ENCODE measurements around the gene HOXD10.

Gene HOXD10

DNA sequence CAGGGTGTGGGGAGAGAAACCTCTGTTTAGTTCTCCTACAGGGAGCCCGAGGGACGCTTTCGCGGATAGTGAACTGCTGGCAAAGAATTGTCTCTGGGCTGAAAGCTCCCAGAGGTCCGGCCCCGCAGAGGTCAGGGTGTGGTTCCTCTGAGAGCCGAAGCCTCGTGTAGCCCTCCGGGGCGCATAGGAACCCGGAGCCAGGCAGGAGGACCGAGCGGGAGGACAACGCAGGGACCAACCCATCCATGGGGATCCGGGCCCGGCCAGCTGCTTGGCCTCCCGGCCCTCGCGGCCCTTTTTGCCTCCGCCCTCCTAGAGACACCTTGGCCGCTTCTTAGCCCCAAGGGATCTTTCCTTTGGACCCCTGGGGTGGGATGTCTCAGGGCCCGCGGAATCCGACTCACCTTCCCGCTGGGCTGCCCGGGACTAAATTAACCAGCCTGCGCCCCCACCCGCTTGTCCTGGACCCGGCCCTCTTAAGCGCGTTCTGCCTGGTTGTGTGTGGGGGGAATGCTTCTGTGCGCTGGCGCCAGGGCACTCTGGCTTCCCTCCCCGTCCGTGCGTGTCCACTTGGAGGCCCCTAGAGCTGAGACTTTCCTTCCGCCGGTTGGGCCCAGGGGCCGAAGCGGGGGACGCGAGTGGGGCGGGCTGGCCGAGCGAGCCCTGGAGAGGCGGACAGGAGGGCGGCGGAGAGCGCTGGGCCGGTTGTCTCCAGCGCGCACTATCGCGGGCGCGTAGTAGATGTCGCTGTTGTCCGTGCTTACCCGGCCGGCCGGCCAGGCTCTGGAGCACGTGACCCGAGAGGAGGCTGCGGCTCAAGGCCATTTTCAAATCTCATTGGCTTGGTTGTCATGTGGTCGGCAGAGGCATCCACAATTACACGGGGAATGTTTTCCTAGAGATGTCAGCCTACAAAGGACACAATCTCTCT is at the start of gene HOXD10:
HOXD10 (plus strand) TSS at position 896 of the 931 bp plus-strand sequence. CDS start 56 bp downstream, outside the sequence.
- FAIRE-seq, result no peak

DNA sequence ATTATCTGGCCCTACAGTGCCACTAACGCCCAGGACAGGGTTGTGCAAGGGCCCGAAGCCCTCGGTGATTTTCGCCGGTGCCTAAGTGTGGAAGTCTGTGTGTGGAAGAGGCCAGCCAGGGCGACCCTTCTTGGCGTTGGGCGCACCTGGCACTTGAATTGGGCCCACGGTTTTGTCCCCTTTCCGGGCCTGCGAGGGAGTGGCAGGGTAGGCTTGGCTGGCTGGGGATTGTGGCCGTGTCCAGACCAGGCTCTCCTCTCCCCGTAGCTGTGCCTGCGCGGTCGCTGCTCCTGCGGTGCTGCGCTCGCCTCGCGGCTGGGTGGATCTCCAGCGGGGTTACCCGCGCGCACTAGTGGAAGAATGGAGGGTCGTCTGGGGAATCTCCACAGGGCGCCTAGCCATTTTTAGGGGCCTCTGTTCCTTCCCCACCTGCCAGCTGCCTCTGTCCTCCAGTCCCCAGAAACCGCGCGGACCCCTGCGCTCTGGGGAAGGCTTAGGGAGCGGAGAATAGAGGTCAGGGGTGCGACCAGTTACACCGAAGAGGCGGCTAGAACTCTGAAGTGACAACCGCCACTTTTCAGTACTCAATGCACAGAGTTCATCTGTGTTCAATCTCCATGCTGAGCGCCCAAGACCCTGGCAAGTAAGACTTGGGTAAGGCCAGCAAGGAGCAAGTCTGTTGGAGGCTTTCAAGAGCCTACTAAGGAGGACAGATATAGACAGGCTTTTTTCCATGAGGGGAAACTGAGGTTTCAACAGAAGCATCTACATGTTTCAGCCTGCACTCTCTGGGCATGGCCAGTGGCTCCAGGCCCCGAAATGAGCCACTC is 48.8 kb upstream of the HOXD10 start:
- FAIRE-seq, result no peak

DNA sequence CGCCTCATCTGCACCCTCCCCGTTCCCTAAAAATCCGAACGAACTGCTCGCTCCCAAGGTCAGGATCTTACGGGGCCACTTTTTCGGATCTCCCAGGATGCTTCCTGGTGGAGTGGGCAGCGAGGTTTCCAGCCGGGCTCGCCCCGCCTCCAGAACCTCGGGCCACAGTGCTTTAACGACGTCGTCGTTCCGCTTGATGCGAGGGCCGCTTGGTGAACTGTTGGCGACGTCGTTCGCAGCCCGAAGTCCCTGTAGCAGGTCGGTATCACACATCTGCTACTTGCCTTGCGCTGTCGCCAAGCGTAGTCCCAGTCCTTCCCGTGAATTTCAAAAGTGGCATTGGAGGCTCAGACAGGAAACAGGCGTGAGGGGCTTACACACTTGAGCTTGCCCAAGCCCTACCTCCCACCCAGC is 48.2 kb upstream of the HOXD10 start:
- FAIRE-seq, result no peak

DNA sequence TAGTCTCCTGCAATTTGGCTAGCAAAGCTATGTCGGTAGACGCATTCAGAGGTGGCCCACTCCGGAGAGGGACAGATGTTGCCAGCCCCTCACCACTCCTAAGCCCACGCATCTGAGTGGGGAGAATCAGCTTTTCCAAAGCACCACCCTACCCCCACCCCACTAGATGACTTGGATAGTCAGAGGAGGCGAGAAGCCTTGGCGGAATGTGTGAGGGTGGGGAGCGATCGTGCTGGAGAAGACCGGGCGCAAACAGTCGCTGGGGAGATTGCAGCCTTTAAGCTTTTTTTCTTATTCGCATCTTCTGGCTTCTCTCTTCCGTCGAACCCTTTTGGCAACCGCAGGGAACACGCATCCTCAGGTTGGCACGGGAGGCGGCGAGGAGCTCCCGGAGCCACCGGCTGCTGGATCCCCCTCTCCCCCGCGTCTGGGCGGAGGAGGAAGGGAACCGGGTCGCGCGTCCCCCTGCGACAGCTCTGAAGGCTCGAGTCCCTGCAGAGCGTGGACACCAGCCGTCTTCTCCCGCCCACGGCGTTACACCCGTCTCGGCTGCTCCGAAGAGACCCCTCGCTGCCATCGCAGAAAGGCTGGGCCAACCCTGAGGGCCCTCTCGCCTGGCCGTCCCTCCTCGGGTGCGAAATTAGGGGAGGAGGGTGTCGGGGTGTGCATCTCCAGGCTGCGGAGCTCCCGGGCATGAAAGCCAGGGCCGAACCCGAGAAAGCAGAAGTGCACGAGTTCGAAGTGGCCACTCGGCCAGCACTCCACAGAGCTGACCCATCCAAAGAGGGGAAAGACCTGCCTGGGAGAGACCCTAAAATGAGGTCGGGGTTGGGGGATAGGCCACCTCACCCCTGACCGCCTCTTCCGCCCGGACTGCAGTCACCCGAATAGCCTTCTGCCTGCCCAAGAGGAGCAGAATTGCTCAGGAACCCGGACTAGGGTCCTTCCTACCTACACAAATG is 45.0 kb upstream of the HOXD10 start:
- FAIRE-seq, result no peak

DNA sequence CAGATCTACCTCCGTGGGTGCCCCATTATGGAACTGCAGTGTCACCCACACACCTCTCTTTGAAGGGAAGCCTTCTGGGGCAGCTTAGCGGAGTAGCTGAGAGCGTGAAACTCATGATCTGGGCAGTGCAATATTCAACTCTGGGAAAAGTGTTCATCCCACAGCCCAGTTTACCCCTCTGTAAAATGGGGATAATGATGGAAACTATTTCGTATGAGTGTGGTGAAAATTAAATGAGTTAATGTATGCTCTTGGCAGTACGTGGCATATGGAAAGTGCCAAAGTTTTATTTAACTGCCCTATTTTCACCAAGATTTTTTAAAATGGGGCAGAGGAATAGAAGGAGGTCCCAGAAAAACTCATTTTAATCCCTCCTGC is 44.3 kb upstream of the HOXD10 start:
- FAIRE-seq, result no peak

DNA sequence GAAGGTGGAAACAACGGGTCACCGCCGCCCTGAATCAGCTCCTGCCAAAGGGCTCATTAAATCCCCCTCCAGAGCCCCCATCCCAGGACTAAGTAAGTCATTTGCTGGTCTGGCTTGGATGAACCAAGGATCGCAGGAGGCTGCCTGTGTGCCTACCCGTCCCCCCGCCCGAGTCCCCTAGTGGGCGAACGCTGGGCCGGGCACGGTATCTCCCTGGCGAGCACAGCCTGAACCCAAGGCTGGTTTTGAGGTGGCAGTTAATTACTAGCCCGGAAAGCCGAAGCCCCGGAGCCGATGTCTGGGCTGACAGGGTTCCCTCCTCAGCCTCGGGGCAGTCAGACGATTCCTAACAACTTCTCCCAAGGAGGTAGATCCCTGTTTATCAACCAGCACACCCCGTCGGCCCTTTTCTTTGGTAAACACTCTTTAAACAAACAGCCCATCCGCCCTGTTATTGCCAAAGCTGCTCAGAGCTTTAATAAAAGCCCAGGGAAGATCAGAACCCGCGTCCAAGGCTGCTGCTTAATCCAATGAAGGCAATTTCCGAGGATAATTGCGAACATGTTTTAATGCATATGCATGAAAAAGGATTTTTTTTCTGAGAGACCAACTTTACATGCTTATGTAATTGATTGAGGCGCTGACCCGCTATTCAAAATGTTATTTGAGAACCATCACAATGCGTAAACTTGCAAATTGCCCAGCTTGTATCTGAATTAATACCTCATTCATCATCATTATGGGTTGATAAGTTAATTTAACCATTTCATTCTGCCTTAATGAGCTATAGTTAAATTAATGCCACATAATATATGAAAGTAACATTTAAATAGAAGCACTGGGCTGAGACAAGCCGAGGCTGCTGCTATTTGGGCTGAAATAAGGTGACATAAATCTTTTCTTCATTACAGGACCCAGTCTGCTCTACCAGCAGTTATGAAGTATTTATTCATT is 43.4 kb upstream of the HOXD10 start:
- FAIRE-seq, result no peak

DNA sequence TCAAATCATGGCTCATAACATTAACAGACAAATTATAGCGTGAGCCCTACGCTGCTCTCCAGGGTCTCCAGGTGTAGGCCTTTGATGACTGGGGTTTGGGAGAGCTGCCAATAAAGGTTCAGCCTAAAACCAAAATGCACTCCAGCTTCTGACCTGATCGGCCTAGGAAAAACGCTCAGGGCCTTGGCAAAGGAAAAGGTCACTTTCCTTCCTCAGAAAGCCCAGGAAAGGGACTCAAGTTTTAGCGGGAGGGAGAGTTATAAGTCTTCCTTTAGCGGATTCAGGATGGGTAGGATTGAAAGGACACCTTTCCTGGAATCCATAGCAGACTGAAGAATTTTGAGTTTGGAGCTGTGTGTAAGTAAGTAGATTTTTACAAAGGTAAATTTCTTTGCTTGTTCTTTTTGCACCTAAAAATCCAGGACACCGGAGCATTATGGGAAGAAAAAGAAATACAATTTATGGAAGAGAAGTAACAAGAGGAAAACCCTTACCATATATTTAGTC is 41.6 kb upstream of the HOXD10 start:
- no peak for FAIRE-seq

DNA sequence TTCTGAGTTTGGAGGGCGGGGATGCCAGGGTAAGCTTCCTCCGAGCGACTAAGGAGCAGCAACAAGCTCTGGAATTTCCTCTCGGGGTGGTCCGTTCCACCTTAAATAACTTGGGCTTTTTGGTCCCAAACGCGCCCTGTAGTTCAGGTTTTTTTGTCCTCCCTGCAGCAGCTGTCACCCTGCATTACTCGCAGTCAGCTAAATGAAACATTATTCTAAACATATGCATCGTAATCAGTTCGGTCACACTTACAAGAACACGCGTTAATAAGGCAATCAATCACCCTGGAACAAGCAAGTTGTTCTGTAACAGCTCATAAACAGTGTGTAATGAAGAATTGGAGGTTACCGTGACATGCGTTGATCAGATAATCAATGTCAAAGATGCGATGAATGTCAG is 41.1 kb upstream of the HOXD10 start:
- no peak for FAIRE-seq

DNA sequence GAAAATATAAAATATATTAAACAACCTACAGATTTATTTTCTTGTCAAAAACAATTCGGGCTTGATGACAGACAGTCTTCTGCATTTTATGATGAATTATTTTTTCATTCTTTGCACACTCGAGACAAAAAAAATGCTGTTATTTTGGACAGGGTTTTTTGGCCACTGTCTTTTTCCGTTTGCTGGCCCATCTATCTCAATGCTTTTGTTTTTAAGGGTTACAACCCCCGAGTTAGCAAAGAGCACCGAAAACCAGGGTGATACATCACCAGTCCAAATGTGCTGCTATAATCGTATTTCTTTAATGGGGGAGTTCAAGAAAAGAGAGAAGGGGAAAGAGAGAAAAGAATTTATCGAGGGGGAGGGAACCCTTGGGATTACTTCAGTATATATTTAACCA is 40.5 kb upstream of the HOXD10 start:
- no peak for FAIRE-seq

DNA sequence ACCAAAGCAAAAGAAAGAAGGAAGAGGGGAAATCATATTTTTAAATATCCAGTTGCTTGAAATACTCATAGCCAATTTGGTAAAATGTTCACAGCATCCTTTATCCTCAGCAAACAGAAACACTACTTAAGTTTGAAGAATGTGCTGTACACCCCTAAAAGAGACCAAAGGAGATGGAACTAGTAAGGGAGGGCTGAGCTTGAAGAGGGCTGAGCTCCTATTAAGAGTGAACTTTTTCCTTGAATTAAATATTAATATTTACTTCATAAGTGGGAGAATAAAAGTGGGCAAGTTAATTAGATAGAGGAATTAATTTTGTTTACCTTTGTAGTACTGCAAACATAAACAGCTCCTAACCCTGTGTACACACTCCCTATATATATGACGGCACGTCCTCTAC is 39.8 kb upstream of the HOXD10 start:
- FAIRE-seq, result no peak

DNA sequence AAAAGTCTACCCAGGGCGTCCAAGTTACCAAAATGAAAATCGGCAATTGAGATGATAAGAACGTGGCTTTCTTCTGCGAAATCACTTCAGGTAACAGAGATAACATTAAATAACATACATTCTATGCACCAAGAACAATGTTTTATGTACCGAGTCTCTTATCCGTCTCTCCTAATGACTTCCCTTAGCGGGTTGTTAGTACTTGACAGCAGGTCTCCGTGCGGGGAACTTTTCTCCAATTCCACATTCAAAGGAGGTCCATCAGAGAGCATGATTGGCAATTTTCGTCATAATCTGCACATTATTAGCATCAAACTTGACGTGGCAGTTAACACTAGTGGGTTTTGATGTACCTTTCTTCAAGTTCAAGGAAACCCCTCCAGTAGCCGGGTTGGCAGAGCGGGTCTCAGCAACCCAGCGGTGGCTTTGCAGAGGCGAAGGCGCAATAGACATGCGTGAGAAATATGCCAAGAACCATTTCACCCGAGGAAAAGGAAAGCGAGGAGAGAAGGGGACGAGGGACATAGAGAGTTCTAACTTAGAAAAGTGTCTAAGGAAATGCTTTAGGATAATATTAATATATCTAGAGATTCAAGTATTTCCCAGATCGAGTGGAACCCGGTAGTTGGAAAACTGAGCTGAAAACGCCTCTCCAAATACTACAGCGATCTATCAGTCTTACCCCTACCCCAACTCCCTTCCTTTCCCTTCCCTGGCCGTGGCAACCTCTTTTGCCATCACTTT is 37.9 kb upstream of the HOXD10 start:
- FAIRE-seq, result no peak

DNA sequence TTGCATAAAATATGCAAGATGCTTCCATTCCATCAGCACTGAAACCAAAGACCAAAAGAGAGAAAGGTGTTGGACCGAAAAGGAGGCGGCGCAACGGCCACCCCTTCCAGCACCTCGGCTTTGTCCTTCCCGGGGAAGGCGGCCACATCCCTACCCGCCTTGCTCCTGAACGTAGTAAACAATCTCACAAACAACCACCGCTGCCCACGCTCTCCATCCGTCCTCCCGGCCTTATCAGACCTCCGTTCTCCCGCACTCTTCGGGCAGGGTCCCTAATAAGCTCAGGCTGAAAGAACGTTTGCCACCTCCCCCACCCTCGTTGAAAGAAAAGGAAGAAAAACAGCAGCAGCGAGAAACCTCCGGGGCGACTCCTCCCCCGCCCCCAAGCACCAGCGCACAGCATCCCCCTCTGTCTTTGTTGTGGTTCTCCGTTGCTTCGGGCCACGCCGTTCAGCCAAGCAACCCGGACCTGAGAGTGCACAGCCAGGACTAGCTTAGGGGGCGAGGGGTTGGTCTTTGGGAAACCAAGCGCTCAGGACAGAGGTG is 37.2 kb upstream of the HOXD10 start:
- FAIRE-seq, result no peak

DNA sequence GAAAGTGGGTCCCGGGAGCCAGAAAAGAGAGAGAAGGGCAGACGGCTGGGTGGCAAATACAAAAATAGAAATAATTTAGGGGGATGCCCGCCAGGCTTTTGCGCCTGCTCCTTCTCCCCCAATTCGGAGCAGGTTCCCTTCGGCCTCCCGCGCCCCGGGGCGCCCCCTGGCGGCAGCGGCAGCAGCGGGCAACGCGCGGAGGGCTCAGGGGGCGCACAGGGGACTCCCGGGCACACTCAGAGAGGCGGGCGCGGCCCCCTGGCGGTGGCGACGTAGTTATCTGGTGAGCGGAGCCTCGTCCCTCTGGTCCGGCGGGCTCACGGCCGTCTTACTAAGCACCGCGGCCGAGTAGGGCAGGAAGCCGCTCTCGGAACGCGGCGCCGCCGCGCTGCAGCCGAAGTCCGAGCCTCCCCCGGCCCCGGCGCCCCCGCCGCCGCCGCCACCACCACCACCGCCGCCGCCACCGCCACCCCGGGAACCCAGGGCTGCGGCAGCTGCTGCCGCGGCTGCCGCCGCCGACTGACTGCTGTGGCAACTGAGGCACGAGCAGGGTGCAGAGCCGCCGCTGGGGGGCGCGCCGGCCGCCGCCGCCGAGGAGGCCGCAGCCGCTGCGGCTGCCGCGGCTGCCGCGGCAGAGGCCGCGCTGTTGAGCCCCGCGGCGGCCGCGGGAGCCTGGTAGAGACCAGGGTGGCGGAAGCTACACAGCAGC is 36.6 kb upstream of the HOXD10 start:
- no peak for FAIRE-seq

DNA sequence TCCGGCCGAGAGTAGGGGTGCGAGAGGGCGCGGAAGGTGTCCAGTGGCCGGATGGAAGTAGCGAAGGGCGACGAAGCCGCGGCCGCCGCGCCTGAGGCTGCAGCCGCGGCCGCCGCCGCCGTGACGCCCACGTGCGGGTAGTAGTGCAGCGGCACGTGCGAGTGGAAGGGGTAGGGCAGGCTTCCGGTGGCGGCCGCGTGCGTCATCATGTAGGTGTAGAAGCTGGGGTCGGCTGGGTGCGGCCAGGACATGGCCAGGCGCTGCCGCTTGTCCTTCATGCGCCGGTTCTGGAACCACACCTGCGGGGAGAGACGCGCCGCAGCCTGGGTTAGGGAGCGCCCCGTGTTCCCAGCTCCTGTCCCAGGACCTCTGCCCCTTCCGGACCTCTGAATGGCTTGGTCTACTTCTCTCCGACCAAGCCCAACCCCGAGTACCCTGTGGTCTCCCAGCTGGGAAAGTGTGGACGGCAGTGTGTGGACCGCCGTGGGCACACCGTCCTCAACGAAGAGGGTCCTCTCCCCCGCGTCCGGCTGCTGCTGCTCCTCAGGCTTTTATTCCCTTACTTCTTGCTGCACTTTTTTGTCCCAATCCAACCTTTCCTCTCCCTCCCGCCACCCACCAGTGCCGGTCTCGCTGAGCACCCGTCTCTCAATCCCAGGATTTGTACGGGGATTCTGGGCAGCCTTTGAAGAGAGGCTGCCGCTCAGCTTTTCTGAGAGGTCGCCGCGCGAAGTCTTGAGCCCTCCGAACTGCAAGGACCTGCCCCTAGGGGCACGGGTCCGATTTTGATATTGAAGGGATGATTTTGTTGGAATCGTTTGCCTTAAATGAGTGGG is 35.8 kb upstream of the HOXD10 start:
- FAIRE-seq, result no peak

DNA sequence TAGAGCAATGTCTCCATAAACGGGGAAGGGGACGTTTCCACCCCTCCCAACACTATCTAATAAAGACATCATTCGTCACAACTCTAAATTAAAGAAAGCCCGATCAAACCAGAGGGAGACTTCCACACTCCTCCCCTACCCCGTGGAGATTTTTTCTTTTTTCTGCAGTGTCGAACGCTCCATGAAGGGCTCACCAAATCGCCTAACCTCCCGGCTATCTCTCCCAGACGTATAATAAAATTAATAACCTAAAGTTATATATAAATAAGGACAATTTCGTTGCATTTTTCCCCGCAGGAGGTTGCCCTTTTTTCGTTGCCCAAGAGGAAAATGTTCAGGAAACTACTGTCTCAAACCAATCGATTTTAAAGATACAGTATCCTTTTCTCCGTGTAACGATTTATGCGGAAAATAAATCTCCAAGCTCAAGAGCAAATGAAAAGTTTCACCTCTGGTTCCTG is 35.2 kb upstream of the HOXD10 start:
- FAIRE-seq, result no peak

DNA sequence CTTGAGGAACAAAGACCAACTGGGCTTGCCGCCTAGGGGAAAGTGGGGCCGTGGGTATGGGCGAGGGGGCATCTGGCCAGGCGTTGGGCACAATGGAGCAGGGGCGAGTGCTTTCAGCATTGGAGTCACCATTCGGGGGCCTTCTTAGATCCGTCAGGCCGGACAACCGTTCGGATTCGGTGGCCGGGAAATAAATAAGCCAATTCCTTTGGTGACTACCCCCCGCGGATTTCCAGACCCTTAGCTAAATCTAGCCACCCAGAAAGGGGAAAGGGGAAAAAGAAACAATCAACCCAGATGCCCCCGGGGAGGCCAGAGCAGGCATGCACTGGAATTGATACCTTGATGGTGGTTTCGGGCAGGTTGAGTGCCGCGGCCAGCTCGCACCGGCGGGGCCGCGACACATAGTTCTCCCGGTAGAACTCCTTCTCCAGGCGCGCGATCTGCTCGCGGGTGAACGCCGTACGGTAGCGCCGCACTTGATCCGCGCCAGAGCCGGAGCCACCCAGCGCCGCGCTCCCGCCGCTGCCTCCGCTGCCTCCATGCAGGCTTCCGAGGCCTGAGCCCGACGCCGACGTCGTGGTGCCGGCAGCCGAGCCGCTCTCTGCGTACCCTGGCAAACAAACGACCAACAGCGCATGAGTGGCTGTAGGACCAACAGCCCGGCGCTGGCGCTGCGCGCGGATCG is 34.6 kb upstream of the HOXD10 start:
- no peak for FAIRE-seq

DNA sequence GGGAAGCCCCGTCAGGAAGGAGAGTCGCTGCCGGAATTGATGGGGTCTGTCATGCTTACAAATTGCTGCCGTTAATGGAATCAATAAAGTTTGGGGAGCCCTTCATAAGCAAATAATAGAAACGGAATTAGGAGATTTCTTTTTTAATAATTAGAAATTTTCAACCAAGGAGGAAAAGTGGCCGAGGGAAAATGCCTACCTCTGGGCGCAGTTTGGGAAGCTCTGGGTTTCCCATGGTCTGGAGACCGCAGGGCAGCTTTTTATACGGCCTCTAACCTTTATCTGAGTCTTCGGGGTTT is 34.1 kb upstream of the HOXD10 start:
- no peak for FAIRE-seq

All from endometrium (tissue), 2 donors.